OCI-LY7 (cell line): ENCODE measurements around the gene CNIH1.

Experiments
- EZH2phosphoT487 ChIP-seq: fragments of 200-600 bp; sonication (generic); IDR thresholded peaks from 2 replicates; pipeline ENCODE4 v1.6.1; 2018; ENCODE audit warnings: low read depth, borderline replicate concordance, mild to moderate bottlenecking, mixed run types, antibody characterized with exemption, low read length, moderate library complexity, mixed read lengths
- TF ChIP-seq, protein P1 (sequence below): fragments of 200-600 bp; sonication (generic); conservative IDR thresholded peaks from 2 replicates; pipeline ENCODE4 v1.5.1; 2014; ENCODE audit warnings: mild to moderate bottlenecking, antibody characterized with exemption, low read length, moderate library complexity, mixed read lengths

DNA sequence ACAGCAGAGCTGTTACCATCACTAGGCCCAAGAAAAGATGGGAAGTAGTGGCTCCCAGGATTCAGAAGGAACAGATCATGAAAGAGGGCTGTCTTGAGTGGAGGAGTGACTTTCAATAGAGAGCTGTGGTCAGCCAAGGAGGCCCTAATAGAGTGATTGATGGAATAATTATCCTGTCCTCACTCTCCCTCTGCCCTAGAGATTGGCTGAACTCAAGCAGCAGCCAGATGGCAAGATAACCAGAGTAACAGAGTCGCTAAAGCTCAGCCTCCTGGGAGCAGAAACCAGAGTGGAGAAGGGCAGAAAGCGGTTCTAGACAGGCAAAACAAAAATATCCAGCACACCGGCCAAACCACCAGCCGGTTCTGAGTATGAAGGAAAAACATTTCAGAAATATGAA lies 24.5 kb upstream of the CNIH1 start:
- TF ChIP-seq, protein P1, sequence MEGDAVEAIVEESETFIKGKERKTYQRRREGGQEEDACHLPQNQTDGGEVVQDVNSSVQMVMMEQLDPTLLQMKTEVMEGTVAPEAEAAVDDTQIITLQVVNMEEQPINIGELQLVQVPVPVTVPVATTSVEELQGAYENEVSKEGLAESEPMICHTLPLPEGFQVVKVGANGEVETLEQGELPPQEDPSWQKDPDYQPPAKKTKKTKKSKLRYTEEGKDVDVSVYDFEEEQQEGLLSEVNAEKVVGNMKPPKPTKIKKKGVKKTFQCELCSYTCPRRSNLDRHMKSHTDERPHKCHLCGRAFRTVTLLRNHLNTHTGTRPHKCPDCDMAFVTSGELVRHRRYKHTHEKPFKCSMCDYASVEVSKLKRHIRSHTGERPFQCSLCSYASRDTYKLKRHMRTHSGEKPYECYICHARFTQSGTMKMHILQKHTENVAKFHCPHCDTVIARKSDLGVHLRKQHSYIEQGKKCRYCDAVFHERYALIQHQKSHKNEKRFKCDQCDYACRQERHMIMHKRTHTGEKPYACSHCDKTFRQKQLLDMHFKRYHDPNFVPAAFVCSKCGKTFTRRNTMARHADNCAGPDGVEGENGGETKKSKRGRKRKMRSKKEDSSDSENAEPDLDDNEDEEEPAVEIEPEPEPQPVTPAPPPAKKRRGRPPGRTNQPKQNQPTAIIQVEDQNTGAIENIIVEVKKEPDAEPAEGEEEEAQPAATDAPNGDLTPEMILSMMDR, result no peak
- no peak for TF ChIP-seq EZH2phosphoT487
